GM12878 (cell line): Measurements from ENCODE around the gene ILKAP.

ENCODE experiments used
- EZH2 ChIP-seq: IDR thresholded peaks from 2 replicates; pipeline ENCODE4 v1.6.1; 2012; ENCODE audit warnings: low read depth, mild to moderate bottlenecking, control low read depth, inconsistent platforms, low read length, borderline replicate concordance; ENCODE audit not compliant: control insufficient read depth
- TARDBP ChIP-seq: IDR thresholded peaks from 2 replicates; pipeline ENCODE4 v1.6.1; 2016; ENCODE audit warnings: borderline replicate concordance
- TF ChIP-seq, protein P1 (sequence below), 3 experiments: IDR thresholded peaks in 2 of 3; conservative IDR thresholded peaks in 1 of 3; 2 replicates each; pipeline ENCODE4 v1.5.1; 2011; ENCODE audit warnings: low read depth in 3 of 3, low read length in 3 of 3, mild to moderate bottlenecking in 3 of 3, control low read depth in 2 of 3, moderate library complexity in 2 of 3, inconsistent platforms in 1 of 3, mixed read lengths in 1 of 3; ENCODE audit not compliant: control insufficient read depth in 2 of 3, insufficient read depth in 1 of 3; ENCODE audit errors: extremely low read depth in 1 of 3
- TF ChIP-seq, protein P2 (sequence below): IDR thresholded peaks from 2 replicates; pipeline ENCODE4 v1.6.1; 2012; ENCODE audit warnings: low read depth, low read length, improper control_type of control experiment
- TF ChIP-seq, protein P3 (sequence below): fragments of 450-650 bp; IDR thresholded peaks from 2 replicates; pipeline ENCODE4 v1.6.1; 2017; ENCODE audit warnings: mild to moderate bottlenecking

DNA sequence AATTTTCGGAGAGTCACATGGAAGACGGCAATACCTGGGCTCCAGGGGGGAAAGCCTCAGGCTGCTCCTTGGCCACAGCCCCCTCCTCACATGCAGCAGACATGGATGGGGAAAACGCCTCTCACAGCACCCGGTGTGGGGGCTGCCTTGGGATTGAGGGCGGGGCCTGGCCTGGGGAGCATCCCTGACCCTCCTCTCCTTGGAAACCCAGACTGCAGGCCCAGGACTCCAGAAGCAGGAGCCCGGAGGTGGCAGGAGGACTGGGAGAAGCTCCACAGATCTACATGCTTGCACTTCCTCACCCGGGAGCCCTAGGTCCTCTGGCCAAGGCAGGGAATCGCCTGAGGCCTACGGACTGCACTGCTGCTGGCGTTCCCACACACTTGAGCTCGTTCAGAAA, 48.5 kb upstream of the ILKAP start:
- no peak for TF ChIP-seq TARDBP
- TF ChIP-seq, protein P1, sequence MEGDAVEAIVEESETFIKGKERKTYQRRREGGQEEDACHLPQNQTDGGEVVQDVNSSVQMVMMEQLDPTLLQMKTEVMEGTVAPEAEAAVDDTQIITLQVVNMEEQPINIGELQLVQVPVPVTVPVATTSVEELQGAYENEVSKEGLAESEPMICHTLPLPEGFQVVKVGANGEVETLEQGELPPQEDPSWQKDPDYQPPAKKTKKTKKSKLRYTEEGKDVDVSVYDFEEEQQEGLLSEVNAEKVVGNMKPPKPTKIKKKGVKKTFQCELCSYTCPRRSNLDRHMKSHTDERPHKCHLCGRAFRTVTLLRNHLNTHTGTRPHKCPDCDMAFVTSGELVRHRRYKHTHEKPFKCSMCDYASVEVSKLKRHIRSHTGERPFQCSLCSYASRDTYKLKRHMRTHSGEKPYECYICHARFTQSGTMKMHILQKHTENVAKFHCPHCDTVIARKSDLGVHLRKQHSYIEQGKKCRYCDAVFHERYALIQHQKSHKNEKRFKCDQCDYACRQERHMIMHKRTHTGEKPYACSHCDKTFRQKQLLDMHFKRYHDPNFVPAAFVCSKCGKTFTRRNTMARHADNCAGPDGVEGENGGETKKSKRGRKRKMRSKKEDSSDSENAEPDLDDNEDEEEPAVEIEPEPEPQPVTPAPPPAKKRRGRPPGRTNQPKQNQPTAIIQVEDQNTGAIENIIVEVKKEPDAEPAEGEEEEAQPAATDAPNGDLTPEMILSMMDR (IDR thresholded peaks at IDR 0.05 in 2 of 3, conservative IDR thresholded peaks at IDR 0.05 in 1 of 3; ENCODE audit: control insufficient read depth in 2 of 3, extremely low read depth in 1 of 3, insufficient read depth in 1 of 3, low read depth in 3 of 3, low read length in 3 of 3): no peak
- TF ChIP-seq, protein P2, sequence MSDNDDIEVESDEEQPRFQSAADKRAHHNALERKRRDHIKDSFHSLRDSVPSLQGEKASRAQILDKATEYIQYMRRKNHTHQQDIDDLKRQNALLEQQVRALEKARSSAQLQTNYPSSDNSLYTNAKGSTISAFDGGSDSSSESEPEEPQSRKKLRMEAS: no peak
- TF ChIP-seq, protein P3, sequence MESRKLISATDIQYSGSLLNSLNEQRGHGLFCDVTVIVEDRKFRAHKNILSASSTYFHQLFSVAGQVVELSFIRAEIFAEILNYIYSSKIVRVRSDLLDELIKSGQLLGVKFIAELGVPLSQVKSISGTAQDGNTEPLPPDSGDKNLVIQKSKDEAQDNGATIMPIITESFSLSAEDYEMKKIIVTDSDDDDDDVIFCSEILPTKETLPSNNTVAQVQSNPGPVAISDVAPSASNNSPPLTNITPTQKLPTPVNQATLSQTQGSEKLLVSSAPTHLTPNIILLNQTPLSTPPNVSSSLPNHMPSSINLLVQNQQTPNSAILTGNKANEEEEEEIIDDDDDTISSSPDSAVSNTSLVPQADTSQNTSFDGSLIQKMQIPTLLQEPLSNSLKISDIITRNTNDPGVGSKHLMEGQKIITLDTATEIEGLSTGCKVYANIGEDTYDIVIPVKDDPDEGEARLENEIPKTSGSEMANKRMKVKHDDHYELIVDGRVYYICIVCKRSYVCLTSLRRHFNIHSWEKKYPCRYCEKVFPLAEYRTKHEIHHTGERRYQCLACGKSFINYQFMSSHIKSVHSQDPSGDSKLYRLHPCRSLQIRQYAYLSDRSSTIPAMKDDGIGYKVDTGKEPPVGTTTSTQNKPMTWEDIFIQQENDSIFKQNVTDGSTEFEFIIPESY: no peak
- TF ChIP-seq EZH2: no peak
